Peyer's patch (tissue), 4 donors: Measurements from ENCODE around the gene BLZF1. TPM values are rescaled to one million over a fixed set of nuclear protein-coding genes. Genes with fewer than 3 reads are reported as not detected.

Experiments
- DNase-seq, 3 donors: peaks; one replicate each; pipeline ENCODE4 v3.0.0-alpha.2; 2017 to 2019
- H3K27ac ChIP-seq, 4 donors: fragments of 200-600 bp; sonication (generic); one replicate each; pipeline ENCODE4 v1.5.1; 2016 to 2019
- H3K27me3 ChIP-seq, 2 donors: fragments of 200-600 bp; sonication (generic); one replicate each; pipeline ENCODE4 v1.5.1; 2019
- H3K36me3 ChIP-seq, 3 donors: fragments of 200-600 bp; sonication (generic); one replicate each; pipeline ENCODE4 v1.5.1; 2016 to 2019
- H3K4me1 ChIP-seq, 4 donors: fragments of 200-600 bp; sonication (generic); one replicate each; pipeline ENCODE4 v1.5.1; 2016 to 2019
- H3K4me3 ChIP-seq, 4 donors: fragments of 200-600 bp; sonication (generic); 1 replicate in 3 of 4; 2 replicates in 1 of 4; pipeline ENCODE4 v1.5.1; 2016 to 2019; ENCODE audit warnings: mild to moderate bottlenecking in 1 of 4
- H3K9me3 ChIP-seq, 4 donors: fragments of 200-600 bp; sonication (generic); one replicate each; pipeline ENCODE4 v1.5.1; 2016 to 2019; ENCODE audit warnings: mild to moderate bottlenecking in 1 of 4
- CTCF ChIP-seq, 6 experiments: fragments of 450-650 bp in 4 of 6; fragments of 200-600 bp in 2 of 6; sonication (generic) in 1 of 6; IDR thresholded peaks; one replicate each; pipeline ENCODE4 v1.5.1; 2017 to 2019; ENCODE audit warnings: antibody characterized with exemption in 6 of 6, mild to moderate bottlenecking in 3 of 6, moderate library complexity in 1 of 6
- POLR2A ChIP-seq, 2 donors: fragments of 450-650 bp; IDR thresholded peaks; one replicate each; pipeline ENCODE4 v1.5.1; 2017; ENCODE audit warnings: antibody characterized with exemption in 2 of 2, mild to moderate bottlenecking in 2 of 2, moderate library complexity in 2 of 2
- total RNA-seq, 4 donors: library from RNA; depleted of rRNA; stranded (reverse); fragments of >200 nt; gene quantifications; one replicate each; pipeline ENCODE4 v1.1.0, GENCODE V29; 2016

The BLZF1 gene
- total RNA-seq, 4 donors from 2014 or later: 14.7 to 28.9 (median 20.3) TPM

GRCh38 chr1:169421309-169421708 is 53.3 kb downstream of the BLZF1 start:
- TF ChIP-seq POLR2A (IDR thresholded peaks at IDR 0.05) (no peak), CTCF (IDR thresholded peaks at IDR 0.05) (no peak)
- Histone ChIP-seq H3K9me3 (no peaks in the 10 kb centered on the region), H3K27me3 (no peaks in the 10 kb centered on the region), H3K27ac (no peak overlapping the region), H3K4me1 (no peaks in the 10 kb centered on the region), H3K4me3 (no peak overlapping the region), H3K36me3 (no peaks in the 10 kb centered on the region)
- DNase-seq: no peak

- no peaks in the 10 kb centered on the region for H3K4me1 ChIP-seq
- H3K27me3 ChIP-seq: no peaks in the 10 kb centered on the region
- H3K27ac ChIP-seq: no peak overlapping the region
- TF ChIP-seq POLR2A (IDR thresholded peaks at IDR 0.05) (no peak), CTCF (IDR thresholded peaks at IDR 0.05) (no peak)
- no peak overlapping the region for H3K4me3 ChIP-seq
- no peaks in the 10 kb centered on the region for H3K9me3 ChIP-seq
- DNase-seq: no peak
- H3K36me3 ChIP-seq: no peaks in the 10 kb centered on the region
Measured at GRCh38 chr1:169426174-169426705, 58.2 kb downstream of the BLZF1 start.

GRCh38 chr1:169427081-169427641 is 59.2 kb downstream of the BLZF1 start, which contains the start of gene CCDC181:
Gene CCDC181 (minus strand): TSS chr1:169427474. CDS start chr1:169424927, 2,547 bp downstream.
- Histone ChIP-seq H3K36me3 (no peaks in the 10 kb centered on the region), H3K27ac (no peak within 1 kb of the TSS), H3K4me1 (no peaks in the 10 kb centered on the region), H3K27me3 (no peaks in the 10 kb centered on the region), H3K9me3 (no peaks in the 10 kb centered on the region), H3K4me3 (peak within 1 kb of the TSS in 3 of 4 donors; percentile 16 to 35 (median 26))
- peak in 1 of 3 donors; percentile 16 for DNase-seq
- TF ChIP-seq CTCF (IDR thresholded peaks at IDR 0.05) (no peak), POLR2A (IDR thresholded peaks at IDR 0.05) (no peak)

Other genes with a start within 250 kb of the BLZF1 start
- 10 to 100 TPM in 1 of 4 donors, 1 to 10 TPM in 3; 3.3 to 12.7 (median 4.6) TPM for gene NME7, start 398 bp upstream of the BLZF1 start, total RNA-seq
- gene CCDC181, start 59.3 kb downstream of the BLZF1 start, total RNA-seq: 1 to 10 TPM in 1 of 4 donors, not detected in 3; 2.5 TPM
- gene SLC19A2, start 117.7 kb downstream of the BLZF1 start, total RNA-seq: 10 to 100 TPM in 2 of 4 donors, 1 to 10 TPM in 2; 7.2 to 14.9 (median 10.9) TPM
- under 1 TPM in 3 of 4 donors, not detected in 1; 0.18 to 0.80 (median 0.28) TPM for gene F5, start 218.3 kb downstream of the BLZF1 start, total RNA-seq